GM18505 (cell line): ENCODE data around the gene SLITRK4.

ENCODE experiments used
- ATAC-seq: cut with Tn5 transposase; IDR thresholded peaks from one replicate; pipeline ENCODE4 v1.9.1; 2021; ENCODE audit not compliant: unreplicated experiment
- POLR2A ChIP-seq: IDR thresholded peaks from 4 replicates; pipeline ENCODE4 v1.6.1; 2011; ENCODE audit warnings: borderline replicate concordance; ENCODE audit not compliant: insufficient read depth, insufficient read length; ENCODE audit errors: extremely low read depth

The SLITRK4 gene, protein sequence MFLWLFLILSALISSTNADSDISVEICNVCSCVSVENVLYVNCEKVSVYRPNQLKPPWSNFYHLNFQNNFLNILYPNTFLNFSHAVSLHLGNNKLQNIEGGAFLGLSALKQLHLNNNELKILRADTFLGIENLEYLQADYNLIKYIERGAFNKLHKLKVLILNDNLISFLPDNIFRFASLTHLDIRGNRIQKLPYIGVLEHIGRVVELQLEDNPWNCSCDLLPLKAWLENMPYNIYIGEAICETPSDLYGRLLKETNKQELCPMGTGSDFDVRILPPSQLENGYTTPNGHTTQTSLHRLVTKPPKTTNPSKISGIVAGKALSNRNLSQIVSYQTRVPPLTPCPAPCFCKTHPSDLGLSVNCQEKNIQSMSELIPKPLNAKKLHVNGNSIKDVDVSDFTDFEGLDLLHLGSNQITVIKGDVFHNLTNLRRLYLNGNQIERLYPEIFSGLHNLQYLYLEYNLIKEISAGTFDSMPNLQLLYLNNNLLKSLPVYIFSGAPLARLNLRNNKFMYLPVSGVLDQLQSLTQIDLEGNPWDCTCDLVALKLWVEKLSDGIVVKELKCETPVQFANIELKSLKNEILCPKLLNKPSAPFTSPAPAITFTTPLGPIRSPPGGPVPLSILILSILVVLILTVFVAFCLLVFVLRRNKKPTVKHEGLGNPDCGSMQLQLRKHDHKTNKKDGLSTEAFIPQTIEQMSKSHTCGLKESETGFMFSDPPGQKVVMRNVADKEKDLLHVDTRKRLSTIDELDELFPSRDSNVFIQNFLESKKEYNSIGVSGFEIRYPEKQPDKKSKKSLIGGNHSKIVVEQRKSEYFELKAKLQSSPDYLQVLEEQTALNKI

DNA sequence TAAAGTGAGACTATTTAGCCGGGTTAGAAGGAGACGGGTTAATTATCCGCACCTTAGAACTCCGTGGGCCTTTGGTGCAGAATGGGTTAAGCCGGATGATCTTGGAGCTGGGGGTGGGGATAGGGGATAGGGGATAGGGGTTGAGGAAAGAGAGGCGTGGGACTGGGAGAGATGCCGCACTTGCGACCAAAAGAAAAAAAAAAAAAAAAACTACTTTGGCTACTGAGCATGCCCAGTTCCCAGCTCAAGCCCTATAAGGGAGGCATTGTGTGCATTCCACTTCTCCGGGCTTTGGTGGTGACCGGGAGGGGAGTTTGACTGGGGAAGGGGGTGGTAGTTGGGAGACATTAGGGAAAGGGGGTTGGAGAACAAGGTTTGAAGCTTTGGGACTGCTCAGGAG, at the start of gene SLITRK4:
TSS of gene SLITRK4 (minus strand) at position 187 of the 400 bp plus-strand sequence. CDS start 4,993 bp downstream, outside the sequence.
- TF ChIP-seq POLR2A, result no peak
- no peak for ATAC-seq

DNA sequence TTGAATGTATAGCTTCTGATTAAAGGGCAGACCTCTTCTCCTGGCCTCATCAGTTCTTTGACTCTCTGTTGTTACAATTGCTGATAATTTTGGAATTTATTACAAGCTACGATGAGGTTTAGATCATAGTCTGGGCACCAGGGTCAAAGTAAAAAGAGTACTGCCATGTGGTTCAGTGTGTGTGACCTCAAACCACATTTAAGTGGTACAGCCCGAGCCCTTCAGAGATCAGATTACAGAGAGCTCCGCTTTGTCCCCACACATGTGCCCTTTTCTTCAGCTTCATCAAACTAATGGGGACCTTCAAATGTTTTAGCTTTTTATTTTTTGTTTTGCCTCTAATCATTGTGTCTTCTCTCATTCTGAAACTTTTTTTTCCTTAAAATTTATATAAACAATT, 47.6 kb upstream of the SLITRK4 start:
- no peak for TF ChIP-seq POLR2A
- no peak for ATAC-seq

DNA sequence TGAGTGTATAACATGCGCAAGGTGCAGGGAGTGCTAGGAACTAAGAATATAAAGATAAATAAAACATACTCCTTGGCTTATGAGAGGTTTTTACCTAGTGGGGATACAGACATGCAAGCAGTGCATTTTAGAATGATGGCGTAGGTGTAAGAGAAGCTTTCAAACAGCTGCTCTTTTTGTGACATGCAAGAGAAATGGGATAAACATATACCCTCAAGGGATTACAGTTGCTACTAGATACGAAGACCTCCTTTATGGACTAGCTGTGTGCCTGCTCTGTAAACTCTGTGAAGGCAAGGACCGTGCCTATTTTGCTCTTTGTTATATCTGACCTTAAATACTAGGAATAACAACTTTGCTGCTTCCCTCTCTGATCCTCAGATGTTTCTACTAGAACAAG, 39.0 kb upstream of the SLITRK4 start:
- TF ChIP-seq POLR2A, result no peak
- ATAC-seq, result no peak

DNA sequence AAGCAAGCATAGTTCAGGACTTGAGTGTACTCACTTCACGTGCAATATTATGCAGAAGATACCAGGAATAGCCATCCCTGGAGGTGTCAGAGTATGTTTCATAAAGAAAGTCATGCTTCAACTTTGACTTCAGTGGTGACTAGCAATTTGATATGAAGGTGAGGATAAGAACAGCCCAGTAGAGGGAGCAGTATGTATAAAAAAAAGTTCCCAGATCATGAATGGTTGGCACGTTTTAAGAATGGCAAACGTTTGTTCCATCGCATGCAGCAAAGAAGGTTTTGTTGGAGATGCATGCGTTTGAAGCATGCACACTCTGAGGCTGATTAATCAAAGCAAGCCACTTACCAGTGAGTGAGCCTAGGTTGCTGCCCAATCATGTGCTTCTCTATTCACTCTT, 33.5 kb upstream of the SLITRK4 start:
- ATAC-seq, result no peak
- no peak for TF ChIP-seq POLR2A

DNA sequence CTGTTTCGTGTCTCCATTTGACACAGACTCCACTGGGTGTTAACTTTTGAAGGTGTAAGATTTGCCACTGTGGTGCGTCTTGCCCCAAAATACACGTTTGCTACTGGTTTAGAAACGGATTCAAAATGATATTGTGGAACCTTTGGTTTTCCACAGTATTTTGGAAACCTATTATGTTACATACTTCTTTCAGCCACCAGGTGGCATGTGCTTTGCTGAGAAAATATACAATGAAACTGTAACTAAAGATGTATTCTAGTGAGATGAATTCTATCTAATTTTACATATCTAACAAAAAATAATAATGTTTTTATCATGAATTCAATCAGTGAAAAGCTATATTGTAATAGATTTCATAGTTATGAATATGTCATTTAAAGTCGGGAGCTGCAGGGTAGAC, 28.4 kb upstream of the SLITRK4 start:
- no peak for TF ChIP-seq POLR2A
- ATAC-seq, result peak; percentile 75

DNA sequence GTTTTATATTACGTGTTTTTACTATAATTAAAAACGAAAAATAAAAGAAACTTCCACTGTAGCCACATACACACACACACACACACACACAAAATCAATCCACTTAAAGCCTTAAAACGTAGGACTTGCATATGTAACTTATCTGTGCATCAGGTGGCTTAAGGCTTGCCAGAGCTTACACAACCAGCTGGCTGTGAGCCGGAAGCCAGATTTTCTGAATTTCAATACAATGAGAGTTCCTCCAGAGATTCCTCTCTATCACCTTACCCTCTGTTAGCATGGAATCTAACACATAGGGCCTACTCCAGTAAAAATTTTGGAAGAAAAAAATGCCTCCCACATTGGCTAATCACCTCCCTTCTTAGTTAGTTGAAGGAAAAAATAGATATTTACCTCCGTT, 27.9 kb upstream of the SLITRK4 start:
- no peak for TF ChIP-seq POLR2A
- ATAC-seq, result no peak

DNA sequence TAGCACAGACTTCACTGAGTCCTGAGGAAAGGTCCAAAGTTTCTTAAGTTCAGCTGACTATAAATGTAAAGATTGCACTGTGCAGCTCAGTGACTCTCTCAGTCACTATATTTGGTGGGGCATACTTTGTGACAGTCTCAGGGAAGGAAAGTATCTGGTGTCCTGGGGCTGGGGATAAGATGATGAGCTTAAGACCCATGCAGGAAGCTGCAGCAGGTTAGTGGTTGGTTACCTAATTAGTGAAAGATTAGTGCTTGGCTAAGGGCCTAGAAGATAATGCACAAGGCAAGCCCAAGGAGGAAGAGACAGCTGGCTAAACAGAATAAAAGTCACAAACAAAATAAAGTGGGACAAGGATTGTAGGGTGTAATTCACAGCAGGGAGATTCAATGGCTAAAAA, 25.4 kb upstream of the SLITRK4 start:
- TF ChIP-seq POLR2A, result no peak

DNA sequence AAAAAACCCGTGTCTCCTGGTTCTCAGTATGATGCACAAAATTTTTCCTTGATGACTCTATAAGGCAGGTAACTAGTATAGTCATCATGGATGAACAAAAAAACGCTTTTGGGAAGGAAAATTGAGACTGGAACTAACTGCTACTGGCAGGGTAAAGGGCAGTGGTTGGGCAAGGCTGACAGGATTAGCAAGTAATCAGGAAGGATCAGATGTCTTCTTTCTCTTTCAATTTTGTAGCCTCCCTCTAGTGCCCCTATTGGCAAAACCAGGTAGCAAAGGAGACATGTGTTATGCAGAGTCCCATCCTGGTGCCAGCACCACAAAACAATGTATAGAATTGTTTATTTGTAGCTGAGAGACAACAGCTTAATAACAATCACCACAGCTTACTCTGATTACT, 12.8 kb upstream of the SLITRK4 start:
- TF ChIP-seq POLR2A, result no peak
- ATAC-seq, result no peak

More for the DNA sequence above, 25.4 kb upstream of the SLITRK4 start:
- ATAC-seq, result no peak

DNA sequence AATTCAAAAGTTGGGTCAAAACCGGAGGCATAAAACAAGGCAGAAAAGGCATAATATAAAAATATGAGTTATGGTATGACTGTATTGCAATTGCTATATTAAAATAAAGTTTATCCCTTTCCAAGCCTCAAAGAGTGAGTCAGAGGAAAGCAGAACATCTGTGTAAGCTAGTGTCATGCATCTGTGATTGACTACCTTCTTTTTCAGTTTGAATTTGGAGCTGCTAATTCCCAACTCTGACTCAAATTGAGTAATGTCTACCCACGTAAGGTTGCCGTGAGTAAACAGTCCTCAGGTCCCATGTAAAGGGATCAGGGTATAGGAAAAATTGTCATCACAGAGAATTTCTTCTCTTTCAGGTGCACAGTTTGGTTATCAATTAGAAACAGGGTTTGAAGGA, 6.5 kb upstream of the SLITRK4 start:
- TF ChIP-seq POLR2A, result no peak
- no peak for ATAC-seq

DNA sequence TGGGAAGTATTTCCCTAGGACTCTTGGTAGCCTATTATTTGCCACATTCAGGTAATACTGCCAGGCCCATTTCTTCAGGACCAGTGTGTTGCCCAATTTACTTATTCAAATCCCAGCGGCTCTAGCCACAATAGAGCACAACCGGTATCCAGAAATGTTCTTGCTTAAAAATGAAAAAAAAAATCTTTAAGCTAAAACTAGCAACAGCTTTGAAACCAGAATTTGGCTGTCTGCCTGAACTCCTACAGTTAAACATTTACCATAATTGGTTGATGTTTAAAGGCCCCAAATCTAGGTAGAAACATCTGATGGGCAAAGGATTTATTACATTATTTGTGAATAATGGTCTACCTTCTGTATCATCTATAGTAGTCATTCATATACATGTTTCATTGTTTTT, 930 bp upstream of the SLITRK4 start:
- no peak for ATAC-seq

DNA sequence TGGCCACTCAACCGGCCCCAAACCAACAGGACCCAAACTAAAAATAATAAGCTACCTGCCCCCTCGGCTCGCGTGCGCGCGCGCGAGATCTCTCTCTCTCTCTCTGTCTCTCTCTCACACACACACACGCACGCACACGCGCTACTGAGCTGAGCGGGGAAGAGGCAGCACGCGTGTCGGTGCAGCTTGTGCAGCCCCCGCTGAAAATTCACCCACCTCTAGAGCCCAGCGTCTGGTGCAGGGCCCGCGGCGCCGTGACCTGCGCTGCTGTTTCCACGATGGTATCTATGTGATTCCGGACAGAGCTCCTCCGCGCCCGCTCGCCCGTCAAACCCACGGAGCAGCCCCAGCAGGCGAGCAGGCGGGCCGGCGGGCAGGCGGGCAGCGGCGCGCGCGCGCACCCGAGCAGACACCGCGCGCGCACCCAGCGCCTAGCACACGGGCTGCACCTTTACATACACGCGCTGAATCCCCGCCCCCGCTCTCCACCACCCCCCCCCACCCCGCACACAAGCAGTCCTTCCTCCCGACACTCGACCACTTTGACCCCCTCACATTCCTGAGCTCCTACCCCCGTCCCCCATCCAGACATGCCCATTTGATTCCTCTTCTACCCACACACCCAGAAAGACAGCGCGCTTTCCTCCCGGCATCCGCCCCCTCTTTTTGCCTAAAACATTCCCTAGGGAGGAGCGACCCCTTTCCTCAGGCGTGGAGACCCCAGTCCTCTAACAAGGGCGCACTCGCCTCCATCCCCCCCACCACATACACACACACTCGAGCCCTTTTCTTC, 1.0 kb downstream of the SLITRK4 start:
- TF ChIP-seq POLR2A, result no peak
- no peak for ATAC-seq

More for the DNA sequence above, 930 bp upstream of the SLITRK4 start:
- TF ChIP-seq POLR2A, result no peak

DNA sequence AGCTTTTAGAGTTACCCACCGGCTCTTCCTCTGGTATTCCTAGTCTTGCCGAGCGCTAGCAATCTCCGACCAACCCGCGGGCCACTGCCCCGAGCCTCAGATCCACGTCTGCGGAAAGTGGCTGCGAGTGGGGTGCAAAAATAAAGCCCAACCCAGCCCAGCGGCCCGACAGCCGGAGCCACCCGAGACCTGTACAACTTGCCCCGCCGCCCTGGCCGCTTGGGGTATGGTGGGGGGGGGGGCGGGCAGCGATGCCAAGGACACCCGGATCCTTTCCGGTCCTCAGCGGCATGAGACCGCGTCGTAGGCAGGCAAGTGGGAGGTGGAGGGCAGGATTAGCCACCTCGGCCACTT, 1.6 kb downstream of the SLITRK4 start:
- TF ChIP-seq POLR2A, result no peak
- ATAC-seq, result no peak
